Karpas-422 (cell line): Measurements from ENCODE around the gene CAGE1. TPM values are rescaled to one million over a fixed set of nuclear protein-coding genes. Genes with fewer than 3 reads are reported as not detected.
"Not testable (repeated sequence)": the region's sequence is repeated elsewhere in the genome, so short reads cannot be mapped to it uniquely, and the experiment has no call there.

Experiments used
- DNase-seq: peaks from one replicate; pipeline ENCODE4 v3.0.0-alpha.2; 2015
- H2AFZ ChIP-seq: fragments of 200-600 bp; sonication (generic); 2 replicates; pipeline ENCODE4 v1.6.1; 2014; ENCODE audit warnings: antibody characterized with exemption, low read length, mixed read lengths
- H3K27ac ChIP-seq: fragments of 200-600 bp; sonication (generic); 2 replicates; pipeline ENCODE4 v1.5.1; 2014; ENCODE audit warnings: mild to moderate bottlenecking, low read length, moderate library complexity
- H3K27me3 ChIP-seq: fragments of 200-600 bp; sonication (generic); 2 replicates; pipeline ENCODE4 v1.6.1; 2014; ENCODE audit warnings: low read length, mixed read lengths
- H3K36me3 ChIP-seq: fragments of 200-600 bp; sonication (generic); 2 replicates; pipeline ENCODE4 v1.6.1; 2014; ENCODE audit warnings: low read length, mixed read lengths; ENCODE audit not compliant: insufficient read depth
- H3K4me1 ChIP-seq: fragments of 200-600 bp; sonication (generic); 2 replicates; pipeline ENCODE4 v1.6.1; 2014; ENCODE audit warnings: mild to moderate bottlenecking, low read length, mixed read lengths
- H3K4me2 ChIP-seq: fragments of 200-600 bp; sonication (generic); 2 replicates; pipeline ENCODE4 v1.6.1; 2014; ENCODE audit warnings: low read length, low read depth, mild to moderate bottlenecking; ENCODE audit not compliant: poor library complexity, severe bottlenecking
- H3K4me3 ChIP-seq: fragments of 200-600 bp; sonication (generic); 2 replicates; pipeline ENCODE4 v1.5.1; 2014; ENCODE audit warnings: mild to moderate bottlenecking, antibody characterized with exemption, low read length, mixed read lengths
- H3K79me2 ChIP-seq: fragments of 200-600 bp; sonication (generic); 2 replicates; pipeline ENCODE4 v1.6.1; 2014; ENCODE audit warnings: mild to moderate bottlenecking, low read length, mixed read lengths
- H3K9ac ChIP-seq: fragments of 200-600 bp; sonication (generic); 2 replicates; pipeline ENCODE4 v1.6.0; 2014; ENCODE audit warnings: low read length
- H3K9me2 ChIP-seq: fragments of 200-600 bp; sonication (generic), shearing (Covaris generic); replicated peaks from 2 replicates; pipeline ENCODE4 v1.6.0; 2014; ENCODE audit warnings: mild to moderate bottlenecking, low read length, moderate library complexity; ENCODE audit not compliant: insufficient read depth
- H3K9me3 ChIP-seq: fragments of 300-700, 200-600 bp; sonication (generic); 2 replicates; pipeline ENCODE4 v1.6.1; 2014; ENCODE audit warnings: low read length, mixed read lengths
- H4K20me1 ChIP-seq: fragments of 200-600 bp; sonication (generic); 2 replicates; pipeline ENCODE4 v1.6.1; 2014; ENCODE audit warnings: mild to moderate bottlenecking, antibody characterized with exemption, low read length, low read depth; ENCODE audit not compliant: insufficient read depth
- total RNA-seq: library from RNA; depleted of rRNA; stranded (reverse); fragments of >200 nt; shearing (Covaris generic); gene quantifications from 2 replicates; pipeline ENCODE4 v1.2.3, GENCODE V29; 2014; ENCODE audit warnings: low replicate concordance

Gene CAGE1
- total RNA-seq, 1 experiment from 2014 or later, result not detected

DNA sequence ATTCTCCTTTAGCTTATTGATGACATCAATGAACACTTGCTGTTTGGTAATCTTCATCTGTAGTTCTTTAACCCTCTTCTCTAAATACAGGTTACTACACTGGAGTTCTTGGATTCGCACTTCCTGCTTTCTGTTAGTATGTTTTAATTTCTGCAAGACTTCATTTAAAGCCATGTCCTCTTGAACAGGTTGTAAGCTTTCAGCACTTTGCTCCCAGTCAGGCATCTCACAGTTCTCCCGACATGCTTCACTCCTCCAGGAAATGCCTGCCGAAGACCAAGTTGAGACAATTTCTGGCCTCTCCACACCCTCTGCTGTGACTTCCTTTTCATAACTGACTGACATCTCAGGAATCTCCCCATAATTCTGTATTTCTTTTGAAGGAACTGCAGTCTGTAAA lies 15.8 kb downstream of the CAGE1 start:
- no peaks in the 10 kb centered on the region for H3K4me1 ChIP-seq
- no peaks in the 10 kb centered on the region for H3K9me3 ChIP-seq
- H4K20me1 ChIP-seq, result no peaks in the 10 kb centered on the region
- no peak for DNase-seq
- H3K36me3 ChIP-seq, result no peaks in the 10 kb centered on the region
- no peak overlapping the region for H3K27ac ChIP-seq
- H3K4me2 ChIP-seq, result no peak overlapping the region
- no peaks in the 10 kb centered on the region for H3K27me3 ChIP-seq
- no peaks in the 10 kb centered on the region for H3K79me2 ChIP-seq
- H3K9ac ChIP-seq, result no peak overlapping the region
- H2AFZ ChIP-seq, result peak overlapping the region; percentile 41; the same call in 1 of the 2 replicates
- H3K9me2 ChIP-seq, result no peaks in the 10 kb centered on the region
- H3K4me3 ChIP-seq, result no peak overlapping the region

DNA sequence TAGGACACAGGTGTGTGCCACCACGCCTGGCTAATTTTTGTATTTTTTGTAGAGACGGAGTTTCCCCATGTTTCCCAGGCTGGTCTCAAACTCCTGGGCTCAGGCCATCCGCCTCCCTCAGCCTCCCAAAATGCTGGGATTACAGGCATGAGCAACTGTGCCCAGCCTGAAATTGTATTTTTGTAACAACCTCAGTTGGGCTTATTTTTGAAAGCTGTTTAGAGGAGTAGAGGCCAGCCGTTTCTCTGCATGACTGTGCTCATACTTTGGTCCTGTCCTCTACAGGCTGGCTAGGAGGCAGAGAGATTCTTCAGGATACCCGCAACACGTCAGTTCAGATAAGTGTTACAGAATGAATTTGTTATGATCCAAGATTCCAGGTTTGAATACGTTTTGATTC lies 22.1 kb downstream of the CAGE1 start:
- Histone ChIP-seq H3K4me1 (no peaks in the 10 kb centered on the region), H4K20me1 (no peaks in the 10 kb centered on the region), H3K79me2 (no peaks in the 10 kb centered on the region), H3K9me2 (no peaks in the 10 kb centered on the region), H3K4me3 (no peak overlapping the region), H2AFZ (no peak overlapping the region), H3K27me3 (no peaks in the 10 kb centered on the region), H3K27ac (no peak overlapping the region), H3K36me3 (no peaks in the 10 kb centered on the region), H3K4me2 (no peak overlapping the region), H3K9ac (no peak overlapping the region), H3K9me3 (no peaks in the 10 kb centered on the region)
- DNase-seq, result no peak

DNA sequence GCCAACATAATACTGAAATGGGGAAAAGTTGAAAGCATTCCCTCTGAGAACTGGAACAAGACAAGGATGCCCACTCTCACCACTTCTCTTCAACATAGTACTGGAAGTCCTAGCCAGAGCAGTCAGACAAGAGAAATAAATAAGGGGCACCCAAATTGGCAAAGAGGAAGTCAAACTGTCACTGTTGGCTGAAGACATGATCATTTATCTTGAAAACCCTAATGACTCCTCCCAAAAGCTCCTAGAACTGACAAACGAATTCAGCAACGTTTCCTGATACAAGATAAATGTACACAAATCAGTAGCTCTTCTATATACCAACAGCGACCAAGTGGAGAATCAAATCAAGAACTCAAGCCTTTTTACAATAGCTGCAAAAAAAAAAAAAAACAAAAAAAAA lies 37.6 kb downstream of the CAGE1 start:
- H3K4me3 ChIP-seq, H3K4me2 ChIP-seq, H4K20me1 ChIP-seq, H3K9ac ChIP-seq, H3K79me2 ChIP-seq, H3K9me3 ChIP-seq, H3K4me1 ChIP-seq, H3K9me2 ChIP-seq, DNase-seq, H2AFZ ChIP-seq, H3K36me3 ChIP-seq, H3K27me3 ChIP-seq, H3K27ac ChIP-seq: not testable (repeated sequence)

DNA sequence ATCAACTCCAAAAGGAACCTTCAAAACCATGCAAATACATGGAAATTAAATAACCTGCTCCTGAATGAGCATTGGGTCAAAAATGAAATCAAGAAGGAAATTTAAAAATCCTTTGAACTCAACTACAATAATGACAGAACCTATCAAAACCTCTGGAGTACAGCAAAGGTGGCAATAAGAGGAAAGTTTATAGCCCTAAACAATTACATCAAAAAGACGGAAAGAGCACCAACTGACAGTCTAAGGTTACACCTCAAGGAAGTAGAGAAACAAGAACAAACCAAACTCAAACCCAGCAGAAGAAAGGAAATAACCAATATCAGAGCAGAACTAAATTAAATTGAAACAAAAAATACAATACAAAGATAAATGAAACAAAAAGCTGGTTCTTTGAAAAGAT lies 39.0 kb downstream of the CAGE1 start:
- H3K4me3 ChIP-seq, H3K79me2 ChIP-seq, H3K27me3 ChIP-seq, H3K9me2 ChIP-seq, H2AFZ ChIP-seq, H3K4me2 ChIP-seq, H3K27ac ChIP-seq, H3K9ac ChIP-seq, H3K36me3 ChIP-seq, H3K9me3 ChIP-seq, DNase-seq, H4K20me1 ChIP-seq, H3K4me1 ChIP-seq: not testable (repeated sequence)

DNA sequence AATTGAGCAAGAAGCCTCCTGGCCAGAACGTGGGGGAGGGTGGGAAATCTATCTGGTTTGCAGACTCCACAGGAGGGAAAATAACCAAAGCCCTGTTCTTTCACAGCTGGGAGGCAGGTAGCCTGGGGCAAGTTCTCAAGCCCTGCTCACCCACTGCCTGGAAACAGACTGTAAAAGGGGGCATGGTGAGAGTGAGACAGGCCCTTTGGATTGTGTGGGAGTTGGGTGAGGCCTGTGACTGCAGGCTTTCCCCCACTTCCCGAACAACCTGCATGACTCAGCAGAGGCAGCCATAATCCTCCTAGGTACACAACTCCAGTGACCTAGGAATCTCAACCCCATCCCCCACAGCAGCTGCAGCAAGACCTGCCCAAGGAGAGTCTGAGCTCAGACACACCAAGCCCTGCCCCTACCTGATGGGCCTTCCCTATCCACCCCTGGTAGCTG lies 42.0 kb downstream of the CAGE1 start:
- H3K9me3 ChIP-seq, H3K4me3 ChIP-seq, H3K9ac ChIP-seq, H4K20me1 ChIP-seq, DNase-seq, H3K79me2 ChIP-seq, H3K4me1 ChIP-seq, H3K27ac ChIP-seq, H3K9me2 ChIP-seq, H3K27me3 ChIP-seq, H2AFZ ChIP-seq, H3K4me2 ChIP-seq, H3K36me3 ChIP-seq: not testable (repeated sequence)

DNA sequence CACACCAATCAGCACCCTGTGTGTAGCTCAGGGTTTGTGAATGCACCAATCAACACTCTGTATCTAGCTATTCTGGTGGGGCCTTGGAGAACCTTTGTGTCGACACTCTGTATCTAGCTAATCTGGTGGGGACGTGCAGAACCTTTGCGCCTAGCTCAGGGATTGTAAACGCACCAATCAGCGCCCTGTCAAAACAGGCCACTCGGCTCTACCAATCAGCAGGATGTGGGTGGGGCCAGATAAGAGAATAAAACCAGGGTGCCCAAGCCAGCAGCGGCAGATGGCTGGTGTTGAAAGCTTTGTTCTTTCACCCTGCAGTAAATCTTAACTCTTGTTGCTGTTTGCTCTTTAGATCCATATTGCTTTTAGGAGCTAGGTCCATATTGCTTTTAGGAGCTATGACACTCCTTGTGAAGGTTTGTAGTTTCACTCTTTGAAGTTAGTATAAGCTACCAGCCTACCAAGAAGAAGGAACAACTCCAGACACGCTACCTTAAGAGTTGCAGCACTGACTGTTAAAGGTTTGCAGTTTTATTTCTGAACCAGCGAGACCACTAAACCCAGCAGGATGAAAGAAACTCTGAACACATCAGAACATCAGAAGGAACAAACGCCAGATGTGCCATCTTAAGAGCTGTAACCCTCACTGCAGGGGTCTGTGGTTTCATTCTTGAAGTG lies 44.6 kb downstream of the CAGE1 start:
- H3K27me3 ChIP-seq, H3K79me2 ChIP-seq, H3K4me2 ChIP-seq, H3K9me2 ChIP-seq, H3K4me3 ChIP-seq, H3K9me3 ChIP-seq, H4K20me1 ChIP-seq, DNase-seq, H2AFZ ChIP-seq, H3K9ac ChIP-seq, H3K27ac ChIP-seq, H3K4me1 ChIP-seq, H3K36me3 ChIP-seq: not testable (repeated sequence)

DNA sequence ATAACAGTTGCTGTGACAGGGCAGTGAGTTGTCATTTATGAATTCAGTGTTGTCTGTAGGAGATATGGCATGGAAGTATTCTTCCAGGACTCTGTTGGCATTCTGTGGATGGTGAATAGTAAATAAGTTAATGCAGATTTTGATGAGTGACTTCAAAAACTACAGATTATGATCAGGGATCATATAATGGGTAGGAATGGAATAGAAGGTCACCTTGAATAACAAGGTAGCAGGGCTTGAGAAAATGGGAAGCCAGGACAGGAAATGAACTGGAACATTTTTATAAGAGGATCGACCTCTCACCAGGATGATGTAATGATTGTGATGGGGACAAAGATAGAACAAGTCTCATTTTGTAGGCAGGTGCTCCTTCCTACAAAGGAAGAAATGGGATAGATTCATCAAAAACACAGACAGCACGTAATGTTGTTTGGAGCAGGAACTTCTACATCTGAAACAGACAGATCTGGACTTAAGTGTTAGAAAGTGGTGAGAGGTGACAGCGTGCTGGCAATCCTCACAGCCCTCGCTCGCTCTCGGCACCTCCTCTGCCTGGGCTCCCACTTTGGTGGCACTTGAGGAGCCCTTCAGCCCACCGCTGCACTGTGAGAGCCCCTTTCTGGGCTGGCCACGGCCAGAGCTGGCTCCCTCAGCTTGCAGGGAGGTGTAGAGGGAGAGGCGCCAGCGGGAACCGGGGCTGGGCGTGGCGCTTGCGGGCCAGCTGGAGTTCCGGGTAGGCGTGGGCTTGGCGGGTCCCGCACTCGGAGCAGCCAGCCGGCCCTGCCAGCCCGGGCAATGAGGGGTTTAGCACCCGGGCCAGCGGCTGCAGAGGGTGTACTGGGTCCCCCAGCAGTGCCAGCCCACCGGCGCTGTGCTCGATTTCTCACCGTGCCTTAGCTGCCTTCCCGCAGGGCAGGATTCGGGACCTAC lies 45.7 kb downstream of the CAGE1 start:
- Histone ChIP-seq H3K27ac (no peak overlapping the region), H3K9me3 (no peaks in the 10 kb centered on the region), H4K20me1 (no peaks in the 10 kb centered on the region), H3K9me2 (no peaks in the 10 kb centered on the region), H3K9ac (no peak overlapping the region), H2AFZ (no peak overlapping the region), H3K27me3 (no peaks in the 10 kb centered on the region), H3K36me3 (no peaks in the 10 kb centered on the region), H3K79me2 (no peaks in the 10 kb centered on the region), H3K4me2 (no peak overlapping the region), H3K4me1 (no peaks in the 10 kb centered on the region), H3K4me3 (no peak overlapping the region)
- DNase-seq, result no peak

DNA sequence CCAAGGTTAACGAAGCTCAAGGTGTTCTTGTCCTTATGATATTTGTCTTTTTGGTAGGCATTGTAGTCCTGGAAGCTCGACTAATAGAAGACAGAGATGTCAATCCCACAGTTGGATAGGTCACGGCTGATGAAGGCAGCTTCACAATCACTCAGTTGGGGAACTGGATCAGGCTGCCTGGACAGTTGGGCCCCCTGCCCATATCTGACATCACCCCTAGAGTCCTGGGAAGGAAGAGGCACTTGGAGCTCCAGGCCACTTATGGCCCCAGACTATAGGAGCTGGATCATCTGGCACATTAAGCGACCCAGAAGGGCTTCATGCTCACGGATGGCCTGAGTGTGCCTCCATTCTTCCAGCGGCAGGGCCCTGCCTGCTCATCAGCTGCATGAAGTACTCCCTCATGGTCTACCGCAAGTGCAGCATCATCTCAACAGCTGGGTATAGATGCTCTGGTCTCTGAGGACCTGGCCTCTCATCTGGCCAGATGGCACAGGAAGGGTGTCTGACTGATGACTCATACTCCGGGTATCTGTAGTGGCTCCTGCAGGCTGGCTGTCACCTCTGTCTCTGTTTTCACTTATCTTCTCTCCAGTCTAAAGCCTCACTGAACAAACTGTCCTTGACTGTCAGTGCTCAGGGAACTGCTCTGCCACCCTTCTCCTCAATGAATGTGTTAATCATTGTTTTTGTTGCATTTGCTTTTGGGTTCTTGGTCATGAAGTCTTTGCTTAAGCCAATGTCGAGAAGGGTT lies 47.4 kb downstream of the CAGE1 start:
- Histone ChIP-seq H3K9ac (no peak overlapping the region), H2AFZ (no peak overlapping the region), H3K27me3 (no peaks in the 10 kb centered on the region), H3K9me2 (no peaks in the 10 kb centered on the region), H3K4me2 (no peak overlapping the region), H3K79me2 (no peaks in the 10 kb centered on the region), H3K27ac (no peak overlapping the region), H3K36me3 (no peaks in the 10 kb centered on the region), H3K9me3 (no peaks in the 10 kb centered on the region), H3K4me3 (no peak overlapping the region), H4K20me1 (no peaks in the 10 kb centered on the region), H3K4me1 (no peaks in the 10 kb centered on the region)
- DNase-seq, result no peak
